Middle frontal gyrus (tissue), 1 donor: Measurements from ENCODE around the gene CPXM1.
A peak's percentile ranks its signal among the peaks of the same experiment; 100 is the strongest.
"Not testable (repeated sequence)": the region's sequence is repeated elsewhere in the genome, so short reads cannot be mapped to it uniquely, and the experiment has no call there.

Source experiments
- DNase-seq: peaks from one replicate; pipeline ENCODE4 v3.0.0-alpha.2; 2015; ENCODE audit warnings: low spot score; ENCODE audit errors: extremely low spot score

The CPXM1 gene

DNA sequence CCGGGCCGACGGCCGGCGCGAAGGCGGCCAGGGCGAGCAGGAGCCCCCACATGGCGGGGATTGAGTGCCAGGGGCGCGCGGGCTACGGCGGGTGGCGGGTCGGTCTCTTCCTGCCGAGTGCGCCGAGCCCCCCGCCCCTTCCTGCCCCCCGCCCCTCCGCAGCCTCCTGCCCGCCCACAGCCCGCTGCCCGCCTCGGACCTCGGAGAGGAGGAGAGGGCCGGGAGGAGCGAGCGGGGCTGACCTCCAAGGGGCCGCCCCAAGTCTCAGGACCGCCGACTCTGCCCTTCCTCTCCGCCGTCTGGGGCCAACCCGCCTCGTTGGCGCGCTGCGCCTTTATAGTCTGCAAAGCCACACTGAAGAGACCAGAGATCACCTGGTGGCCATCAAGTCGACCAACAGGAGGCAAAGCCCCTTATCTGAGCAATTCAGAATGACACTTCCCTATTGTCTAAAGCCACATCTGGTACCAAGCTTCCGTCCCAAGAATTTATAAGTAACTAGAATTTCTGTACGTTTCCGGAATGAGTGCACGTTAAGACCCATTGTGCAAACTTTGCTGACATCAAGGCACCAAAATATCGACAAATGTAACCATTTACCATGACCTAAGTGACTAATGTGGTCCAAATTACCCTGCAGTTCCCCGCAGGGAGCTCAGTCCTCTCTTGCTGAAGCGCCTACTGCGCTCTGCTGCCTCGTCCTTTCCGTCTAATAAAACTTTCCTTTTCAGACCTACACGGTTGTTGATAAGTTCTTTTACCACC, at the start of gene CPXM1:
CPXM1 (minus strand) TSS at position 107 of the 765 bp plus-strand sequence; CDS start at position 52, 55 bp downstream.
- DNase-seq = no peak

DNA sequence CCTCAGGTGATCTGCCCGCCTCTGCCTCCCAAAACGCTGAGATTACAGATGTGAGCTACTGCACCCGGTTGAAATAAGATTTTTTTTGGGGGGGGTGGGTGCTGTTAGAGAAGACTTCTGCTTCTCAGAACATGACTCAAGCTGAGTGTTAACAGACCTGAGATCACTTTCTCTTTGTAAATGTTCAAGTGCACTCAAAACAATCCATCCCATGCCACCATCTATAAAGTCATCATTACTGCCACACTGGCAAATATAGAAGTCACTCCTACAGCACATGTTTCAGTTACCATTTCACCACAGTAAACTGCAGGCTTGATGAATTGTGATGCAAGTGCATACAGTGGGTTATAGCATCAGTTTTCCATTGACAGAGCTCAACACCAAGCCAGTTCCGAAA, 49.1 kb upstream of the CPXM1 start:
- DNase-seq = no peak

DNA sequence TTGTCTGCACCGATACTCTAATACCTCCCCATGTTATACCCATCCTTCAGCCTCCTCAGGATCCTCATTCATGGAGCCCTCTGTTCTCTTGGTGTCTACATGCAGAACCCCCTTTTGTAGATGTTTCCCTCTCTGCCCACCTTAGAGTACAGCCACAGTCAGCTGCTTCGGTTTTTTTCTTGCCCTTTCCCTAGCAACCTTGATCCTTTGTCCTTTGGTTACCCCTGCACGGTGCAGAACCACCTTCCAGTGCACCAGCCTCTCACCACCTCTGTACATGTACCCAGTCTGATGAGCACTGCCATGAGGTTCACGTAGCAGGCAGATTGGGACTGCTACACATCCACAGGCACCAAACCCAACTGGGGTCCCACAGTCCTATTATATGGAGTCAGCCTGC, 47.4 kb upstream of the CPXM1 start:
- no peak for DNase-seq

DNA sequence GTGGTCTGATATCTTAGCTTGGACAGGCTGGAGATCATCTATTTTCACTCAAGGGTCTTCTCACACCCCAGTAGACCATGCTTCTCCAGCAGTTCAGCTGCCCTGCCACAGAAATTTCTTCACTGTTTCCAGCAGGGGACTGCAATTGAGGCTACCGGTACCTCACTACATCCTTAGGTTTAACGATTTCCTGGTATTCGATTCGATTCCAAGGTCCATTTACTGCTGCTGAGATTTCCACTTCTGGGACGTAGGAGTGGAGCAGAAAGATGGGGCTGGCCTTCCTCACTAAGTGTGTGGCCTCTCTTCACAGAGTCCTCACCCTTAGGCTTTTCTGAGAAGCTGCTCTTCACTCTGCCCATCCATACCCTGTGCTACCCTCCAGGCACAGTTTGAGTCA, 46.3 kb upstream of the CPXM1 start:
- DNase-seq = no peak

DNA sequence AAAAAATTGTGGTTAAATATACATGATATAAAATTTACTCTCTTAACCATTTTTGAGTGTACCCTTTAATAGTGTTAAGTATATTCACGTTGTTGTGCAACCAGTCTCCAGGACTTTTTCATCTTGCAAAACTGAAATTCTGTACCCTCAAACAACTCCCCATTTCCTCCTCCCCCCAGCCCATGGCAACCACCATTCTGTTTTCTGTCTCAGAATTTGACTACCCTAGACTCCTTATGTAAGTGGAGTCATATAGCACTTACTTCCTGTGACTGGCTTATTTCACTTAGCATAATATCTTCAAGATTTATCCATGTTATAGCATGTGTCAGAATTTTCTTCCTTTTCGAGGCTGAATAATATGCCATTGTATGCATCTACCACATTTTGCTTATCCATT, 45.2 kb upstream of the CPXM1 start:
- no peak for DNase-seq

DNA sequence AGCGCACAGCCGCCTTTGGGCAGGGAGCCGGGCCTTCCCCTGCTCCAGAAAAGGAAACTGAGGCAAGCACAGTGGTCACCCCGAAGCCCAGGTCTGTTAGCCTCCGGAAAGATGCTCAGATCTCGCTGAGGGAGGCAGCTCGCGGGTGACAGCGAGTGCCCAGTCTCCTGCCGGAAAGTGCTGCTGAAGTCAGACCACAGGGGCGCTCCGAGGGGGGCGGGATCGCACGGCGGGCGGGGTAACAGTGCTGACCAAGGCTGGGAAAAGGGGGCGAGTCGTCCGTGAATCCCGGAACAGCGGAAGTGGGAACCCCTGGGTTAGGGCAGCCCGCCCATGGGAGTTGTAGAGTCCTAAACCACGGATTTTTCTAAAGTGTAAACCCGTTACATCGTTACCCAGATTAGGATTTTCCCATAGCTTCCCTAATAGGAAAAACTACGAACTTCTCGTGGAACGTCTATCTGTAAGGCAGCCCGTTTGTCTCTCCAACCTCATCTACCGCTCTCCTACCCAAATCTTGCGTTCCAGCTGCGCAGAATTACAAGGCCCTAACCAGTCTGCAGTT, 40.6 kb upstream of the CPXM1 start:
- DNase-seq = no peak

DNA sequence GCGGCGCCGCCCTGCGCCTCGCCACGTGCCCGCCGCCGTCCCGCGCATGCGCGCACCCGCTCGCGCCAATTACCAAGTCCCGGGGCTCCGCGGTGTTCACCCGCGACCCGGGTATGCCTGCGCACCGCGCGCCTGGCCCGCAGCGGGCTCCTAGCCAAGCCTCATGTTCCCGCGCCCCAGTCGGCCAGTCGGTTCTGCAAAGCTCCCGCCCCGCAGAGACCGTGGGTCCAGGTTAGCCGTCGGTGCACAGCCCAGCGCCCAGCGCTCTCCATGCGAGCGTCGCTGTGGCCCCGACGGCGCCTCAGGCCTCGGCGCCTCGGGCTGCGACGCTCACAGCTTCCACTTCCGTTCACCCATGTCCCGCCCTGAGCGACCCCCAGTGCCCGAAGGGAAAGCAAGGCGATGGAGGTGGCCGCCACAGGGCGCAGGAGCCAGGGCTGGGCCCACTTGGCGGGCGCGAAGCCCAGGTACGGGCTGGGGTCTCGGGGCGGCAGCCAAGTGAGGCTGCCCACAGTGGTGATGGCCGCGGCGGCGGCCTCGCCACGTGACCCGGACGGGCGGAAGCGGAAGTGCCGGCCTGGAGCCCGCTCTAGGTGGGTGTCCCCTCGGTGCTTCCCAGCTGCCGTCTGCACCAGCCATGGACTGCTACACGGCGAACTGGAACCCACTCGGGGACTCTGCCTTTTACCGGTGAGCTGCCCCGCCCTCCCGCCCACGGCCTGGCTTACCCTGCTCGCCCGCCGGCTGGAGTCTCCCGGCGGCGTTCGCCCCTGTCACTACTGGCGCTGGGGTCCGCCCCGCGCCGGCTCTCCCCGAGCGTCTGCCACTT, 39.9 kb upstream of the CPXM1 start, which contains the start of the genes PCED1A and VPS16:
PCED1A (minus strand) TSS at position 518 of the 829 bp plus-strand sequence. CDS start 743 bp downstream, outside the sequence.
VPS16 (plus strand) TSS at position 608 of the 829 bp plus-strand sequence; CDS start at position 638, 30 bp downstream.
- DNase-seq = peak; percentile 66

DNA sequence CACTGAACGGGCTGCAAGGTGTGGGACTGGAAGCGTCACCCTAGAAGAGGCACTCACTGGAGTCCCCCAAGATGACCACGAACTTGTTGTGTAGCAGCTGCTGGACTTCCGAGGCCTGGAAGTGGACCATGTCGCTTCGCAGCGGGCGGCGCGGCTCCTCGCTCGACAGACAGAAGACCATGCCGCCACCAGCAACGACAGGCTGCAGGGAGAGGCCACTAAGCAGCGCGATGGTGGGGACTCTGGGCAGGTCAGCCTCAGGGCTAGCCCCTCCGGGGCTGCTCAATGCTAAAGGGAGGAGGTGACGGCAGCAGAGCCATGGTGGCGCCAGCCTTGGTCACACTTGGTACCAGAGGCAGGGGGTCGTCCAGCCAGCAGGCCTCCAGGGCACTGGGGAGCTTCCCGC, 39.3 kb upstream of the CPXM1 start:
- no peak for DNase-seq

DNA sequence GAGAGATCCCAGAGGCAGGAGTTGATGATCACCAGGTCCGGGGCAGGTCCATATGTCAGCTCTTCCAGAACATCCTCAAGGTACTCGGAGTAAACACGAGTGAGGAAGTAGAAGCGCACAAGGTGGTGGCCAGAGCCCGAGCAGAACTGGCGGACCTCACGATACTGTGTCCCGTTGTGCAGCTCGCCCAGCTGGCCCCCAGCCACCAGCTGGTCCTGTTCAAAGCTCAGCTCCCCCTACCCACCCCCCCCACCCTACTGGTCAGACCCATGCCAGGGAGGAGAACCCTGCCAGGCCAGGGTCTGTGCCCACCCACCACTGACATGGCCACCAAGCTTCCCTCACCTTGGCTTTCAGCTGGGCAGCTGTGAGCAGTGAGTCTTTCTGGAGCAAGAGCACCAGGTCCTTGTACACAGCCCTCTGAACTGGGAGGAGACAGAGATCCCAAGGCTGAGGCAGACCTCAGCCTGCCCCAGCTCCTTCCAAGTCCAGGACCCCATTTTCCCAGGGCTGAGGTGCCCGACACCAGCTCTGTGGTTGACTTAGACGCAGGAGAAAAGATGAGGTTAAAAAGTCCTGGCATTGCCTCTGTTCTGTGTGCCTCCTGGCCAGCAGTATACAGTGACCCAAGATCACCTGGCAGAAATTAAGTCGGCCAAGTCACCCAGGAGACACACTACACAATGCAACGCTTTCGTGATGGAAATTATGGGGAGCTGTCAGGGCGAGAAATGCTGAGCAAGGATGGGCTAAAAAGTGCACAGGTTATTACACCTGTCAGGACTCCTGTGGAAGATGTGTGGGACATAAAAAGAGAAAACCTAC, 38.6 kb upstream of the CPXM1 start:
- DNase-seq = no peak

DNA sequence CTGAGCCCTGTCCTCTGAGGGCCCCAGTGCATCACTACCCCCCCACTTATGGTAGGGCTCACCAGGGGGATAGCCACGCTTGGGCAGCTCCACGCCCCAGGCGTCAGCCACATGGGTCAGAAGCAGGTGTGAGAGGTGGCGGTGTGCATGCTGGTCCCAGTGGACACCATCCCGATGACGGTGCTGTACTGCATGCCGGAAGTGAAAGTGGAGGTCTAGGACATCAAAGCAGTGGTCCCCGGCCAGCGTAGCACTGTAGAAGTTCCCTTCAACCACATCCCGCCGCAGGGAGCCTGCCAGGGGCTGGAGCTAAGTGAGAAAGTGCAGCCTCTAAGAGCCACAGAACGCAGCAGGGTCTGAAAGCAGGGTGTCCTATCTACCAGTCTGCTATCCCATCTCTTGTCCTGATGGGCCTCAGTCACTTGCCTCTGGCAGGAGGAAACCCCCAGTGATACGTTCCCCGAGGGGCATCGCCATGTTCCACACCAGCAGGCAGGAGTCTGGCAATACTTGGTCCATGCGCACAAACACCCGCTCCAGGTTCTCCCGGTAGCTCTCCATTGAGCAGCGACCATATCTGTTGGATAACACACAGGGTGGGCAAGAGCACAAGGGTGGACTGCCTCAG, 37.9 kb upstream of the CPXM1 start:
- no peak for DNase-seq

DNA sequence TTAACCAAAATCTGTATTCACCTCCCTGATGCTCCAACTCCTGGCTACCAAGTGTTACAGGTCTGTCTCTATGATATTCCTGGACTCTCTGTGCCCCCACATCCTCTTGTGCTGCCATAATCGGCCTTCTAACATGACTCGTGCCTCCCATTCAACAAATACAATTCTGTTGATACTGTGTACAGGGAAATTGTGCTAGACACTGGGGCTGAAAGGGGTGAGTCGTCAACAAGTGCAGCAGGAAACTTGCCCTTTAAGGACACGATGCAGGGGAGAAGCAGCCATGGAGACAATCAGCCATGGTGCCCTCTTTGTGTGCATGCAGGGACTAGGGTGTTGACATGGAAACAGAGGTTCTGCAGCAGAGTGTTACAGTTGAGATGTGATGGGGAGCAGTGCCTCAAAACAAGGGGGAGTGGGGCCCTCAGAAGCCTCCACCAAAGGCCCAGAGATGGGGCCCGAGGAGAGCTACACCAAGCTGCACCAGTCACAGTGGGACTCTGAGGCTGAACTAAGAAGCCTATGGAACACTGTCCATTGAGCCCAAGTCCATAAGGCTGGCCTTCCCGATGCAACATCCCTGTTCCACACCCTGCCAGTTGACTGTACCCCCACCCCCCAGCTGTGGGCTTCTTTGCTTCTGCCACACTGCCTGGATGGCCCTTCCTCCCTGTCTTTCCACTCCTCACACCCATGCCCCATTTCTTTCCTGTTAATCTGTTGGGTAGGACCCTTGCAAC, 37.0 kb upstream of the CPXM1 start:
- no peak for DNase-seq

DNA sequence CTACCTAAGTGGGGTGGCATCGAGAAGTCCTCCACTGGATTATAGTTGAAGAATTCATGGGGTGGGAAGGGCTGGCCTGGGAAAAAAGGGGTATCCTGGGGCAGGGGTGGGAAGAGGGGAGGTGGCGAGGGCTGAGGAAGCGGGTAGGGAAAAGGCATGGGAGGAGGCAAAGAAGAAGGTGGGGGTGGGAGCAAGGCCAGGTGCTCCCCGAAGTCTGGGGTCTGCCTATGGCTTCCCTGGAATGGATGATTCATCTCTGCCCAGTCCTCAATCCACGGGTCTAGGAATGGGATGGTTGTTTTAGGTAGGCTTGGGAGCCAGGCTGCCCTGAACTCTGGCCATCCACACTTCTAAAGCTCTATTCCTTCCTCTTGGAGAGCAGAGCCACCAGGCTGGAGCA, 35.6 kb upstream of the CPXM1 start:
- DNase-seq = no peak

DNA sequence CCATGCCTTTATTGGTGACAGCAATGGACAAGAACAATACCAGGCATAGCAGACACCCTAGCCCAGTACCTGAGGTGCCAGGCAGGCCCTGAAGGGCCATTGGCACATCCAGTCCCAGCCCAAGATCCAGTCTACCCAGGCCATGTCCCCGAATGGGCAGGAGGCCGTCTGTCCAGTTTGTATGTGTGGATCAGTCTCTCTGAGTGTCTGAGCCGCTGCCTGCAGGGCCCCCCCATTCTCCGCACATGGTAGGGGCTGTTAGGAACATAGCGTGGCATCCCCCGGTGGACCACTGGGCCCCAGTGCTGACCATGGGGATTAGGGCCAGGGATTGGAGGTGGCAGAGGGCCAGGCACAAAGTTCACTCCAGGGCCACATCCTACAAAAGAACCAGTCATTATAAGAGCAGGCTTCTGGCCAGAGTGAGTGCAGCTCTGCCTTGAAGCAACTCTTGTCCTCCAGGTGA, 34.9 kb upstream of the CPXM1 start:
- DNase-seq = no peak

DNA sequence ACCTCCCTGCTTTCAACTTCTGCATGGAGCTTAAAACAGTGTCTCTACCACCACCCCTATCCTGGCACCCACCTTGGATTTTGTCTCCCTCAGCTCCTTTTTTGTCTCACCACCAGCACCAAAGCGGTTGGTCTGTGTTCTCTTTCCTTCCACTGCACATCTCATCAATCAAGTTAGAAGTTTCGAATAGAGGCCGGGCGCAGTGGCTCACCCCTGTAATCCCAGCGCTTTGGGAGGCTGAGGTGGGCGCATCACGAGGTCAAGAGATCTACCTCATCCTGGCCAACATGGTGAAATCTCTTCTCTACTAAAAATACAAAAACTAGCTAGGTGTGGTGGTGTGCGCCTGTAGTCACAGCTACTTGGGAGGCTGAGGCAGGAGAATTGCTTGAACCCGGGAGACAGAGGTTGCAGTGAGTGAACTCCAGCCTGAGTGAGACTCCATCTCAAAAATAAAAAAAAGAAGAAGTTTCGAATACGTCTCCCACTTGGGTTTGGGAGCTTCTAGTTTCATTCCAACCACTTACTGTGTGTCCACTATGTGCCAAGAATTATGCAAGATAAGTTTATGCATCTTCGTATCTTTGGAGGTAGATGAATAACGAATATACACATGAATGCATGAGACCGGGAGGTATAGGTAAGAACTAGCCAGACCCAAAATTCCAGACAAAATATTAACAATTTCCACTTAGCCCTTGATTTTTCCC, 34.1 kb upstream of the CPXM1 start:
- no peak for DNase-seq

DNA sequence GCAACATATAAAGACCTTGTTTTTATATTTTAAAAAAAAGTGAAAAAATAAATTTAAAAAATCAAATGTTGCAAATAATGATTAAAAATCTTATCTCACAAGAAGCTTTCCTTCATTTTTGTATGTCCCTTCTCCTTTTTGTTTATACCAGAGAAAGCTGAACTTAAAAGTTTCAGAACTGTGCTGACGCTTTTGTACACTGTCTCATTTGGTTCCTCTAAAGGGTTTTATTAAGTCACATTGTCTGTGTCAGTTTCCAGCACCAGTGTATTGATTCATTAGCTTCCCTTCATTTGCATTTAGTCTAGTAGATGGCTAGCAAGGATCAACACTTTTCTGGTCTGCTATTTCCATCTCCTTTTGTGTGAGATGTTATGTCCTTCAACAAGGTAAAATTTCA, 33.3 kb upstream of the CPXM1 start:
- DNase-seq = no peak

DNA sequence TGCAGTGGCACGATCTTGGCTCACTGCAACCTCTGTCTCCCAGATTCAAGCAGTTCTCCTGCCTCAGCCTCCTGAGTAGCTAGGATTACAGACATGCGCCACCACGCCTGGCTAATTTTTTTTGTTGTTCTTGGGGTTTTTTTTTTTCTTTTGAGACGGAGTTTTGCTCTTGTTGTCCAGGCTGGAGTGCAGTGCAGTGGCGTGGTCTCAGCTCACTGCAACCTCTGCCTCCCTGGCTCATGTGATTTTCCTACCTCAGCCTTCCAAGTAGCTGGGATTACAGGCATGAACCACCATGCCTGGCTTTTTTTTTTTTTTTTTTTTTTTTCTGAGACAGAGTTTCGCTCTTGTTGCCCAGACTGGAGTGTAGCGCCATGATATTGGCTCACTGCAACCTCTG, 30.8 kb upstream of the CPXM1 start:
- DNase-seq = not testable (repeated sequence)

DNA sequence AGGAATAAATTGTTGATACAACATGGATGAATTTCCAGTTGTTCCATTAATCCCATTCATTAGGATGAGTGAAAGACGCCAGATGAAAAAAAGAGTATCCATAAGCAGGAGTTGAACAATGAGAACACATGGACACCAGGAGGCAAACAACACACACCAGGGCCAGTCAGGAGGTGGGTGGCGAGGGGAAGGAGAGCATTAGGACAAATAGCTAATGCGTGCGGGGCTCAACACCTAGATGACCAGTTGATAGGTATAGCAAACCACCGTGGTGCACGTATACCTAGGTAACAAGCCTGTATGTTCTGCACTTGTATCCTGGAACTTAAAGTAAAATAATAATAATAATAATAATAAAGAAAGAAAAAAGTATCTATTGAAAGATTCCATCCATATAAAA, 28.9 kb upstream of the CPXM1 start:
- no peak for DNase-seq

DNA sequence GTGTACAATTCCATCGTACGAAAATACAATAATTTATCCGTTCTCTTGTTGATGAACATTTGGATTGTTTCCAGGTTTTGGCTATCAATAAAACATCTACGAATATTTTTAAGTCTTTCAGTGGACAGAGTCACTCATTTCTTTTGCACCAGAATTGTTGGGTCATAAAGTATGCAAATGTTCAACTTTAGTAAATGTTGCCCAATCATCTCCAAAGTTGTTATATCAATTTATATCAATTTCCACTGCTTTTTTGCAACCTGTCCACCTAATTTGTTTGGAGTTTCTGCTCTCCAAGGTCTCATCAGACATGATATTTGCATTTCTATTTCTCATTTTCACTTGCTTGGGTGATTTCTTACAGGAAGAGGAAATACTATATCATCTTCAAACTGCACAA, 26.2 kb upstream of the CPXM1 start:
- no peak for DNase-seq

DNA sequence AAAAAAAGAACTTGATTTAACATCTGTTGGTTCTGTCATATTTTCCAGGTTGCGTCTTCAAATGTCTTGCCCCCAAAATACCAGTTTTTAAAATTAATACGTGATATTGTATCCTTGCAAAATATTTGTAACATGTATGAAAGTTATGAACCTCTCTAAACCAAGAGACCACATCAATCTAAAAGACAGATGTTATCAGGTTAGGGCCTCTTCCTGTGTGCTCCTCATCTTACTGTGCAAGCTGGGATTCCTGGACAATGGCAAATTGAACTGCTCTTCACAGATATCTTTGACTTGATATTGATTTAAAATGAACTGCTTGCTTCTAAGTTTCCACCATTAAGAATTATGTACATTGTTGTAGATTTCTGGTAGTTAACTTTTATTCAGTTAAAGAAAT, 25.3 kb upstream of the CPXM1 start:
- no peak for DNase-seq
